Measurements from ENCODE around the gene ADGB.

DNA sequence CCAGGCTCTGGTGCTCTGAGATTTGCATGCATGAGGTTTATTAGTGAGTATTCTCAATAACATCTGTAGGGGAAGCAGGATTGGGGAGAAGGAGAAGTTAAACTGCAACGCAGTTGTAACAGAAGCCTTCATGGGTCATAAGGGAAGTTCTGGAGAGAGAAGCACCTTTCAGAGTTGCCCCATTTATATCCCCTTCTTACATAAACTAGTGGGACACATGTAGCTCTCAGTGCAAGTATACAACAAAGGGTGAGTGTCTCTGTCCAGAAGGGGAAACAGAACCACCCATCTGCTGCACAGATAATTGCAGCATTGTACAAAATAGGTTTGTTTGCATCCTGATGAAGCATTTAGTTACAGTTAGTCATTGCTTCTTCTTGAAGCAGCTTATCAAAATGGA, 4.3 kb upstream of the ADGB start:
- TF ChIP-seq, protein P1, sequence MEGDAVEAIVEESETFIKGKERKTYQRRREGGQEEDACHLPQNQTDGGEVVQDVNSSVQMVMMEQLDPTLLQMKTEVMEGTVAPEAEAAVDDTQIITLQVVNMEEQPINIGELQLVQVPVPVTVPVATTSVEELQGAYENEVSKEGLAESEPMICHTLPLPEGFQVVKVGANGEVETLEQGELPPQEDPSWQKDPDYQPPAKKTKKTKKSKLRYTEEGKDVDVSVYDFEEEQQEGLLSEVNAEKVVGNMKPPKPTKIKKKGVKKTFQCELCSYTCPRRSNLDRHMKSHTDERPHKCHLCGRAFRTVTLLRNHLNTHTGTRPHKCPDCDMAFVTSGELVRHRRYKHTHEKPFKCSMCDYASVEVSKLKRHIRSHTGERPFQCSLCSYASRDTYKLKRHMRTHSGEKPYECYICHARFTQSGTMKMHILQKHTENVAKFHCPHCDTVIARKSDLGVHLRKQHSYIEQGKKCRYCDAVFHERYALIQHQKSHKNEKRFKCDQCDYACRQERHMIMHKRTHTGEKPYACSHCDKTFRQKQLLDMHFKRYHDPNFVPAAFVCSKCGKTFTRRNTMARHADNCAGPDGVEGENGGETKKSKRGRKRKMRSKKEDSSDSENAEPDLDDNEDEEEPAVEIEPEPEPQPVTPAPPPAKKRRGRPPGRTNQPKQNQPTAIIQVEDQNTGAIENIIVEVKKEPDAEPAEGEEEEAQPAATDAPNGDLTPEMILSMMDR (conservative IDR thresholded peaks at IDR 0.05; ENCODE audit: low read depth, low read length): no peak
- TF ChIP-seq EZH2phosphoT487 (IDR thresholded peaks at IDR 0.05; ENCODE audit: borderline replicate concordance, low read length) (no peak), EZH2 (IDR thresholded peaks at IDR 0.05; ENCODE audit: low read length, unreplicated experiment) (no peak)
